NCI-H1105 (cell line): Measurements from ENCODE around the gene COQ4.

Experiments used
- DNase-seq: peaks from one replicate; lab custom pipeline; 2025; lab: John Stamatoyannopoulos, UW

Gene COQ4

DNA sequence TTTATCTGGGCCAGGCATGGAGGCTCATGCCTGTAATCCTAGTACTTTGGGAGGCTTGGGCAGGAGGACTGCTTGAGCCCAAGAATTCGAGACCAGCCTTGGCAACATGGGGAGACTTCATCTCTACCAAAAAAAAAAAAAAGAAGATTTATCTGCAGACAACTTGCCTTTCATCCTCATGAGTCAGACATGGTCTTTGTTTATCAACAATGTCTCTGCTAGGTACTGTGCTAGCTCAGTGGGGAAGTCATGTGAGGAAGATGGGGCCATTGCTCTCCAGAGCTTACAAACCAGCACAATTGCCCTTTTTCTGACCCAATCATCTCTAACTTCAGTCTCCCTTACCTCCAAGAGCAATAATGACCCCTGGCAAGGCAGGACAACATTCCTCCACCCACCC, 50.1 kb downstream of the COQ4 start:
- no peak for DNase-seq

DNA sequence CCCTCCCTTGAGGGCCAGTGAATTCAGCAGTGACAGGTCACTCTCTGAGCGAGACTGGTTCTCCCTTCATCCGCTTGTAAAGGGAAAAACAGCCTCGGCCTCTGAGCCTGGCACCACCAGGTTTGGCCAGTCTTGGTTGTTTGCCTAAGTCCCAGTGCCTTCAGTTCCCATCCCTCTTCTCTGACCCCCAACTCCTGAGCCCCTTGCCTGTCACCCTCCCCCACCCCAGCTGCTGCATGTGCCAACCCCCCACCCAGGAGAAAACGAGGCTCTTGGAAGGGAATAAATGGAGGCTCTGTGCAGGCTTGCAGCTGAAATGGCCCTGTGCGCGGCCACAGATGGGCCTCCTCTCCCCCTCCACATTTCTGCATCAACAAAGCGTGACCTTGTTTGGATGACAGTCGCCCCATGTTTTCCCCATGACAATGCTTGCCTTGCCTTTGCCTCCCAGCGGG, 51.6 kb downstream of the COQ4 start:
- DNase-seq: no peak

DNA sequence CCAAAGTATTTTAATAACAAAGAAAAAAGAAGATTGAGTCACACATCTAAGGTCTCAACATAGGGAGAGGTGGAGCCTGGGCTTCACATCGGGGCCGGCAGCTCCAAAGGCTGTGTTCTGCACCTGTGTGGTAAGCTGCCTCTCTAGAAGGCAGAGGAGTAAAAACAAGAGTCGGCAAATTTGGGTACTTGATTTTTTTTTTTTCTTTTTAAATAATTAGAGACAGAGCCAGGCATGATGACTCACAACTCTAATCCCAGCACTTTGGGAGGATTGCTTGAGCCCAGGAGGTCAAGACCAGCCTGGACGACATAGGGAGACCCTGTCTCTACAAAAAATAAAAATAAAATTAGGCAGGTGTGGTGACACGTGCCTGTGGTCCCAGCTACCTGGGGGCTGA, 53.2 kb downstream of the COQ4 start:
- no peak for DNase-seq

DNA sequence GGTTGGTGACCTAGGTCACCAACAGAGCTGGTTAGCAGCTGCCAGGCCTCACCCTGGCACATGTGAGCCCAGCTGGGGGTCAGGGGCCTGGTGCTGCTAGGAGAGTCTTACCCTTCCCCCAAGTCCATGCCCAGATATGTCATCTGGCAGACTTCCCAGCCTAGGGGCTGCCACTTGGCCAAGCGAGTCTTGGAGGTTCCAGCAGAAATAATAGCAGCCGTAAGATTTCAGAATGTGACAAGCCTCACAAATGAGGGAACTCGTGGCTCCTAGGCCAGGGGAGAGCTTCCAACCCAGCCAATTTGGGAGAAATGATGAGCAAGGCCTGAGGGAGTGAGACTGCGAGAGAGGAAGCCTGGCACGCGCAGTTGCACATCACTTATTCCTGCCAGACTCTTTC, 59.6 kb downstream of the COQ4 start:
- no peak for DNase-seq

DNA sequence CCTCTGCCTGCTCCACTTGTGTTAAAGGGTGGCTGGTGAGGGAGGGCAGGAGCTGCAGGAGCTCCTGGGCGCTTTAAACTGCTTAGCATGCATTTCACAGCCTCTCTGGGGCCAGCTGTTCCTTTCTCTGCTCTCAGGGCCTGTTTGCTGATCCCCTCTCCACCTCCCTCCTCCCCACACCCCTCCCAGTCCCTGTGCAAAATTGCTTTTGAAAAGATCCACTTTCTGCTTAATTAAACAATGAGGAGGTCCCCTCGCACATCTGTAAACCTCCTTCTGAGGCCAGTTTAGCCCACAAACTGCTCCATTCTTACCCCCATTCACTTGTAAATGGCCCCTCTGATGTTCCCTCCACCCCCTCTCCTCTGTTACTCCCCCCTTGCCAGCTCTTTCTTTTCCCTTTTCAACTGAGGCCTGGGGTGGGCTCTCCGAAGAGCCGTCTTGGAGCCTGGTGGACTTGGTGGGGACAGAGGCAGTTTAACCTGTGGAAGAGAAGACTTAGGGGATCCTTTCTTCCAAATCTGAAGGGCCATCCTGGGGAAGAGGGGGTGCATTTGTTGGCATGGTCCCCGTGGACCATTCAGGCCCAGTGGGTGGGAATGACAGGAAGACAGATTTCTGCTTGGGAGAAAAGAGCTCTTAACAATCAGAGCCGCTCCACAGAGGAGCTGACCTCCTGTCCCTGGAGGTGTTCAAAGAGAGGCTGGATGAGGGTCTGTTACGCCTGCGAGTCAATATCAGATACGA, 60.5 kb downstream of the COQ4 start:
- no peak for DNase-seq
